Loucy (cell line): ENCODE measurements around the gene IGHMBP2.

Experiments used
- H2AFZ ChIP-seq: fragments of 200-600 bp; sonication (generic); 2 replicates; pipeline ENCODE4 v1.6.0; 2016; ENCODE audit warnings: antibody characterized with exemption, mild to moderate bottlenecking, low read length, moderate library complexity
- H3F3A ChIP-seq: fragments of 200-600 bp; 2 replicates; pipeline ENCODE4 v1.6.0; 2016; ENCODE audit warnings: antibody characterized with exemption, low read depth, mild to moderate bottlenecking
- H3K27me3 ChIP-seq: fragments of 200-600 bp; sonication (generic); 2 replicates; pipeline ENCODE4 v1.6.1; 2014; ENCODE audit warnings: low read length, mild to moderate bottlenecking; ENCODE audit not compliant: insufficient read depth, poor library complexity, severe bottlenecking
- H3K36me3 ChIP-seq: fragments of 200-600 bp; sonication (generic); 2 replicates; pipeline ENCODE4 v1.6.1; 2016; ENCODE audit warnings: low read length; ENCODE audit not compliant: insufficient read depth
- H3K4me1 ChIP-seq: fragments of 200-600 bp; sonication (generic); 2 replicates; pipeline ENCODE4 v1.5.1; 2014; ENCODE audit warnings: low read length, mild to moderate bottlenecking; ENCODE audit not compliant: insufficient read depth, poor library complexity, severe bottlenecking
- H3K4me2 ChIP-seq: fragments of 200-600 bp; sonication (generic); 2 replicates; pipeline ENCODE4 v1.6.0; 2014; ENCODE audit warnings: antibody characterized with exemption, low read length, low read depth, mild to moderate bottlenecking; ENCODE audit not compliant: poor library complexity, severe bottlenecking
- H3K4me3 ChIP-seq: fragments of 200-600 bp; sonication (generic); 2 replicates; pipeline ENCODE4 v1.5.1; 2014; ENCODE audit warnings: low read length, mild to moderate bottlenecking, mixed read lengths; ENCODE audit not compliant: poor library complexity, severe bottlenecking
- H3K79me2 ChIP-seq: fragments of 200-600 bp; sonication (generic); 2 replicates; pipeline ENCODE4 v1.6.1; 2014; ENCODE audit warnings: low read length; ENCODE audit not compliant: insufficient read depth
- H3K9ac ChIP-seq: fragments of 200-600 bp; sonication (generic); 2 replicates; pipeline ENCODE4 v1.6.0; 2014; ENCODE audit warnings: mild to moderate bottlenecking, low read depth, low read length, moderate library complexity; ENCODE audit not compliant: poor library complexity, severe bottlenecking
- H3K9me2 ChIP-seq: fragments of 200-600 bp; sonication (generic); replicated peaks from 2 replicates; pipeline ENCODE4 v1.6.1; 2016; ENCODE audit warnings: low read depth, low read length, mixed read lengths
- H3K9me3 ChIP-seq: fragments of 200-600 bp; sonication (generic); 2 replicates; pipeline ENCODE4 v1.6.1; 2014; ENCODE audit warnings: mild to moderate bottlenecking, antibody characterized with exemption, low read length, low read depth; ENCODE audit not compliant: insufficient read depth
- H4K20me1 ChIP-seq: fragments of 200-600 bp; sonication (generic); 2 replicates; pipeline ENCODE4 v1.6.0; 2014; ENCODE audit warnings: antibody characterized with exemption, low read length, mild to moderate bottlenecking; ENCODE audit not compliant: insufficient read depth, poor library complexity, severe bottlenecking
- EZH2phosphoT487 ChIP-seq: fragments of 200-600 bp; IDR thresholded peaks from 2 replicates; pipeline ENCODE4 v1.6.1; 2018; ENCODE audit warnings: antibody characterized with exemption, mild to moderate bottlenecking, moderate library complexity, borderline replicate concordance
- TF ChIP-seq, protein P1 (sequence below): fragments of 200-600 bp; sonication (generic); conservative IDR thresholded peaks from 2 replicates; pipeline ENCODE4 v1.5.1; 2014; ENCODE audit warnings: mild to moderate bottlenecking, antibody characterized with exemption, low read length

Gene IGHMBP2

DNA sequence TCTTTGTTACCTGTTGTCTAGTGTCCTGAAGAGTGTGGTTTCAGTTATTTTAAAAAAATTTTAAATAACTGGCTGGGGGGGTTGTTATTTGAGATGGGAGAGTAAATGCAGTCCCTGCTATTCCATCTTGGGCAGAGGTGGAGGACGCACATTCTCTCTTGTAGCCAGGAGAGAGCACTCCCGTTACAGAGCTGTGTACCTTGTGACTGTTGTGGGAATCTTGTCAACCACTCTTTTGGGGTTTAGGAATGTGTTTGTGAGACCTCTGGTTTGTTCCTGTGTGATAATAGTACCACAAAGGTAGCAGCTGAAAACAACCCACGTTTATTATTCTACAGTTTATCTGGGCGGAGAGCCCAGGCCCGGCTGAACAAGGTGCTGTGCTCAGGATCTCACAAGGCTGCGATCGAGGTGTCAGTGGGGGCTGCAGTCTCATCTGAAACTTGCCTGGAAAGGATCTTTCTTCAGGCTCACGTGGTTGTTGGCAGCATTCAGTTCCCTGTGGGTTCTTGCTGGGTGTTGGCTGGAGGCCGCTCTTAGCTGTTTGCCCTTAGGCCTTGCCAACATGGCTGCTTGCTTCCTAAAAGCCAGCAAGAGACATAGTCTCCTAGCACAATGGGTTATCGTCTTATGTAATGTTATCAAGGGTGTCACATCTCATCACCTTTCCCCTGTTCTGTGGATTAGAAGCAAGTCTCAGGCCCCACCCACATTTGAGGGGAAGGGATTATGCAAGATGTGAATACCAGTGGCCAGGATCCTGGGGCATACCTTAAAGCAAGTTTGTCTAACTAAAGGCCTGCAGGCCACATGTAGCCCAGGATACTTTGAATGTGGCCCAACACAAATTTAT is 20.6 kb downstream of the IGHMBP2 start:
- H3K4me2 ChIP-seq, result no peak overlapping the region
- H3K4me1 ChIP-seq, result no peaks in the 10 kb centered on the region
- no peaks in the 10 kb centered on the region for H3K27me3 ChIP-seq
- no peak overlapping the region for H3K9ac ChIP-seq
- TF ChIP-seq, protein P1, sequence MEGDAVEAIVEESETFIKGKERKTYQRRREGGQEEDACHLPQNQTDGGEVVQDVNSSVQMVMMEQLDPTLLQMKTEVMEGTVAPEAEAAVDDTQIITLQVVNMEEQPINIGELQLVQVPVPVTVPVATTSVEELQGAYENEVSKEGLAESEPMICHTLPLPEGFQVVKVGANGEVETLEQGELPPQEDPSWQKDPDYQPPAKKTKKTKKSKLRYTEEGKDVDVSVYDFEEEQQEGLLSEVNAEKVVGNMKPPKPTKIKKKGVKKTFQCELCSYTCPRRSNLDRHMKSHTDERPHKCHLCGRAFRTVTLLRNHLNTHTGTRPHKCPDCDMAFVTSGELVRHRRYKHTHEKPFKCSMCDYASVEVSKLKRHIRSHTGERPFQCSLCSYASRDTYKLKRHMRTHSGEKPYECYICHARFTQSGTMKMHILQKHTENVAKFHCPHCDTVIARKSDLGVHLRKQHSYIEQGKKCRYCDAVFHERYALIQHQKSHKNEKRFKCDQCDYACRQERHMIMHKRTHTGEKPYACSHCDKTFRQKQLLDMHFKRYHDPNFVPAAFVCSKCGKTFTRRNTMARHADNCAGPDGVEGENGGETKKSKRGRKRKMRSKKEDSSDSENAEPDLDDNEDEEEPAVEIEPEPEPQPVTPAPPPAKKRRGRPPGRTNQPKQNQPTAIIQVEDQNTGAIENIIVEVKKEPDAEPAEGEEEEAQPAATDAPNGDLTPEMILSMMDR, result no peak
- TF ChIP-seq EZH2phosphoT487, result no peak
- peaks cover 12% of the 10 kb centered on the region; the same call in 1 of the 2 replicates for H3K9me3 ChIP-seq
- H3K4me3 ChIP-seq, result no peak overlapping the region
- H4K20me1 ChIP-seq, result no peaks in the 10 kb centered on the region
- no peaks in the 10 kb centered on the region for H3K79me2 ChIP-seq
- no peaks in the 10 kb centered on the region for H3F3A ChIP-seq
- H3K36me3 ChIP-seq, result peaks cover 73% of the 10 kb centered on the region
- no peak overlapping the region for H2AFZ ChIP-seq
- no peaks in the 10 kb centered on the region for H3K9me2 ChIP-seq

DNA sequence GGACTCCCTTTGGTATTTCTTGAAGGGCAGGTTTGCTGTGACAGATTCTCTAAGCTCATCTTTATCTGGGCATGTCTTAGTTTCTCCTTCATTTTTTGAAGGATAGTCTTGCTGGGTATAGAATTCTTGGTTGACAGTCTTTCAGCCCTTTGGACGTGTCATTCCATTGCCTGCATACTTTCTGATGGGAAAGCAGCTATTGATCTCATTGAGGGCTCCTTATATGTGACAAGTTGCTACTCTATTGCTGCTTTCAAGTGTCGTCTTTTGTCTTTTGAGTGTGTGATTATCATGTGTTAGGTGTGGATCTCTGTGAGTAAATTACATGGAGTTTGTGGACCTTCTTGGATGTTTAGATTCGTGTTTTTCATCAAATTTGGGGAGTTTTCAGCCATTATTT is 21.9 kb downstream of the IGHMBP2 start:
- Histone ChIP-seq H3K4me2 (no peak overlapping the region), H3K9me3 (peaks cover 12% of the 10 kb centered on the region; the same call in 1 of the 2 replicates), H4K20me1 (no peaks in the 10 kb centered on the region), H3K27me3 (no peaks in the 10 kb centered on the region), H3K9ac (no peak overlapping the region), H3K79me2 (no peaks in the 10 kb centered on the region), H3K36me3 (peaks cover 77% of the 10 kb centered on the region), H3K4me3 (no peak overlapping the region), H3K4me1 (no peaks in the 10 kb centered on the region), H3K9me2 (no peaks in the 10 kb centered on the region), H2AFZ (no peak overlapping the region), H3F3A (no peaks in the 10 kb centered on the region)
- no peak for TF ChIP-seq EZH2phosphoT487
- TF ChIP-seq, protein P1, result no peak

DNA sequence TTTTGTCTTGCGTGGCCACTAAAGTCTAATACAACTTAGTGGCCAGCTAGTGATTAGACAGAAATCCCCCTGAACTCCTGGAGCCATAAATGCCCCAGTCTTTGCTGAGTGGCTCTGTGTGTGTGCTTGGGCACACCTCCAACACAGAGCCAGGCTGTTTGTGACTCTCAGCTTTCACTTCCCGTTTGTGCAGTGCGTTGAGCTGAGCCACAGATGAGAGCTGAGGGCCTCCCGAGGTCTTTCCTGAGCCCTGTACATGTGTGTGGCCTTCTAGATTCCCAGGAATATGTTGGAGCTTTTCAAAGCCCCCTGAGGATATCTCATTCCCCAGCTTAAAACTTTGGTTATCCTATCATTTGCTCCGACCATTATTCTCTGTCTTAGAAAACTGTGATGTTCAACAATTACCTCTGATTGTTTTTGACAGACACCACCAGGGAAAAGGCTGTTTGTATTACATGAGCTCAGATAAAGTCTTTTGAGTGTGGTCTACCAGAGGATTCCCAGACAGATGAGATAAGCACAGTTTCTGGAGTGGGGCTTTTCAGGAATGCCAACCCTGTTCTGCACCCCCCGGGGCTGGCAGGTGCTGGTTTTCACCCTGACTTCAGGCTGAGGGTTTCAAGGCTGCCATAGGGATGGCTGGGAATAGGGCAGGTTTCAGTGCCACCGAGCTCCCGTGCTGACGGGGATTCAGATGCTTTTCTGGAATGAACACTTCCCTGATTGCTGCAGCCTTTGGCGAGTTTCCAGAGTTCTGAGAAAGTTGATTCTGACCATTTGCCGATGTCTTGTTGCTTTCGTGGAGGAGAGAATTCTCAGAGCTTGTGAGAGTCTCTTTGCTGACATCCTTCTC is 23.8 kb downstream of the IGHMBP2 start:
- Histone ChIP-seq H3K9me3 (peaks cover 12% of the 10 kb centered on the region; the same call in 1 of the 2 replicates), H3K9ac (no peak overlapping the region), H3K79me2 (no peaks in the 10 kb centered on the region), H3K27me3 (no peaks in the 10 kb centered on the region), H3F3A (no peaks in the 10 kb centered on the region), H3K4me1 (no peaks in the 10 kb centered on the region), H3K4me2 (no peak overlapping the region), H2AFZ (no peak overlapping the region), H3K4me3 (no peak overlapping the region), H3K9me2 (no peaks in the 10 kb centered on the region), H4K20me1 (no peaks in the 10 kb centered on the region), H3K36me3 (peaks cover 82% of the 10 kb centered on the region)
- TF ChIP-seq, protein P1, result no peak
- no peak for TF ChIP-seq EZH2phosphoT487
